SK-N-MC (cell line): ENCODE results near the gene SERTAD2.

Experiments
- EZH2 ChIP-seq: fragments of 200-600 bp; sonication (generic); IDR thresholded peaks from one replicate; pipeline ENCODE4 v1.6.1; 2017; ENCODE audit warnings: antibody characterized with exemption
- POLR2AphosphoS5 ChIP-seq: IDR thresholded peaks from 2 replicates; pipeline ENCODE4 v1.6.1; 2012; ENCODE audit warnings: mild to moderate bottlenecking, low read depth, low read length, borderline replicate concordance

- TF ChIP-seq EZH2 (no peak), POLR2AphosphoS5 (0 out of 2 replicates have a peak, but pooled peaks have one; percentile 39)
Observed at GRCh38 chr2:64654063-64654811, 524 bp upstream of the SERTAD2 start.
